ENCODE results near the gene SLC6A19. TPM values are rescaled to one million over a fixed set of nuclear protein-coding genes. Genes with fewer than 3 reads are reported as not detected.

Gene SLC6A19
- total and polyA plus RNA-seq, 2 of the 13 experiments (the other 11 are each of a cell fraction or from before 2014, with no cell fraction given): 0.02 TPM; not detected in 1

- in situ Hi-C loops (cut with HindIII; ENCODE audit: extremely low pct_ligation_motif_present, low pct_unique_long_range_greater_than_20kb): no loop called here
- H3K4me2 ChIP-seq (ENCODE audit: low read depth, low read length): no peak overlapping the region
- ChIA-PET POLR2A (no interaction called here), CTCF (ENCODE audit: low intra/inter-chr PET ratio, low total read pairs) (no interaction called here)
- no peak overlapping the region for H2AFZ ChIP-seq (ENCODE audit: low read length)
- no peak for TF ChIP-seq ZNF589 (CRISPR knock-in tag; conservative IDR thresholded peaks at IDR 0.05)
- TF ChIP-seq JUN (CRISPR knock-in tag; IDR thresholded peaks at IDR 0.05): no peak
- TF ChIP-seq CHCHD3 (CRISPR knock-in tag; IDR thresholded peaks at IDR 0.05): no peak
- TF ChIP-seq U2AF2 (IDR thresholded peaks at IDR 0.05; ENCODE audit: low read depth, low read length): no peak
- no peak for TF ChIP-seq CEBPG (CRISPR knock-in tag; IDR thresholded peaks at IDR 0.05)
- no peak for TF ChIP-seq RFX3 (CRISPR knock-in tag; IDR thresholded peaks at IDR 0.05)
- ATAC-seq: no peak
- no TSS peak for BruUV-seq (replicated peaks)
- H3K4me3 ChIP-seq (replicated peaks in 1 of 3; ENCODE audit: insufficient read depth in 1 of 3, low read depth in 2 of 3, low read length in 3 of 3): no peak overlapping the region
- H3K27ac ChIP-seq (ENCODE audit: extremely low read length, insufficient read depth, low read length): no peak overlapping the region
- H3K79me2 ChIP-seq (ENCODE audit: insufficient read depth, low read length): no peaks in the 10 kb centered on the region
- no peak for DNase-seq (ENCODE audit: low spot score)
- H3K9ac ChIP-seq (ENCODE audit: insufficient read depth, low read depth, low read length): no peak overlapping the region
- peaks cover 7 to 28% of the 10 kb centered on the region in 2 experiments; a peak in 4 of 5 replicates for H3K27me3 ChIP-seq (ENCODE audit: control insufficient read depth in 1 of 2, insufficient read depth in 2 of 2, low read length in 2 of 2)
- no peaks in the 10 kb centered on the region for H3K4me1 ChIP-seq (ENCODE audit: insufficient read depth, low read length)
- H3K36me3 ChIP-seq (replicated peaks in 1 of 2; ENCODE audit: control insufficient read depth in 1 of 2, insufficient read depth in 2 of 2, low read length in 2 of 2): no peaks in the 10 kb centered on the region
- 0% methylated on average over 1 of the region's 2 CpGs for WGBS (ENCODE audit: low lambda C conversion rate)
- no peaks in the 10 kb centered on the region for H3K9me3 ChIP-seq (ENCODE audit: low read length)
- no peak for FAIRE-seq
- no peaks in the 10 kb centered on the region for H4K20me1 ChIP-seq (ENCODE audit: insufficient read depth, low read length)
- intact Hi-C loops (cut with micrococcal nuclease; ENCODE audit: unreplicated experiment): no loop called here
Measured at GRCh38 chr5:1214936-1215220, 13.5 kb downstream of the SLC6A19 start.

DNA sequence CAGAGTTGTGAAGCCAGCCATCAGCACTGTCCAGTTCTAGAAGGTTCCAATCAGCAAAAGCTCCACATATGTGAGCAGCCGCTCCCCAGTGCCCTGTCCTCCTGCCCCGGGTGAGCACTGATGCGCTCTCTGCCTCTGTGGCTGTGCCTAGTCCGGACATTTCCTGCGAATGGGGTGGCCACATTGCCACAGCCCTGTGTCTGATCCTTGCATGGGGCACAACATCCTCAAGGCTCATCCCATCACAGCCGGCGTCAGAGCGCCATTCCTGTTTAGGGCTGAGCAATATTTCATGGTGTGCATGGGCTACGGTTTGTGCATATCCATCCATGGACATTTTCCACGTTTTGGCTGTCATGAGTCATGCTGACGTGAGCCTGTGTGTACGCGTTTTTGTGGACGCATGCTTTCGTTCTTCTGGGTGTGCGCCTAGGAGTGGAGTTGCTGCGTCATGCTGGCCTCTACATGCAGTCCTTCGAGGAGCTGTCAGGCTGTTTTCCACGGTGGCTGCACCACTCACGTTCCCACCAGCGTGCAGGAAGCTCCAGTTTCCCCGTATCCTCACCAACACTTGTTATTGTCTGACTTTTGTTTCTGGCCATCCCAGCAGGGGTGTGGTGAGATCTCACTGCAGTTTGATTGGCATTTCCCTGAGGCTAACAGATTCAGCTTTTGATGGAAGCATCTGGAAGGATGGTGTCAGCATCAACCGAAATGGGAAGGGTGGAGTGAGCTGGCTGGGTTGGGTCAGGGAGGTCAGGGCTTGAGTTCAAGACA lies 14.1 kb downstream of the SLC6A19 start:
- ChIA-PET CTCF (ENCODE audit: low intra/inter-chr PET ratio, low total read pairs) (no interaction called here), POLR2A (no interaction called here)
- Histone ChIP-seq H3K36me3 (replicated peaks in 1 of 2; ENCODE audit: control insufficient read depth in 1 of 2, insufficient read depth in 2 of 2, low read length in 2 of 2) (no peaks in the 10 kb centered on the region), H3K4me2 (ENCODE audit: low read depth, low read length) (no peak overlapping the region), H4K20me1 (ENCODE audit: insufficient read depth, low read length) (no peaks in the 10 kb centered on the region), H3K4me1 (ENCODE audit: insufficient read depth, low read length) (no peaks in the 10 kb centered on the region), H3K79me2 (ENCODE audit: insufficient read depth, low read length) (no peaks in the 10 kb centered on the region), H3K9ac (ENCODE audit: insufficient read depth, low read depth, low read length) (no peak overlapping the region), H3K9me3 (ENCODE audit: low read length) (no peaks in the 10 kb centered on the region), H3K27me3 (ENCODE audit: control insufficient read depth in 1 of 2, insufficient read depth in 2 of 2, low read length in 2 of 2) (peaks cover 7 to 31% of the 10 kb centered on the region in 2 experiments; a peak in 4 of 5 replicates), H3K27ac (ENCODE audit: extremely low read length, insufficient read depth, low read length) (no peak overlapping the region), H2AFZ (ENCODE audit: low read length) (no peak overlapping the region), H3K4me3 (replicated peaks in 1 of 3; ENCODE audit: insufficient read depth in 1 of 3, low read depth in 2 of 3, low read length in 3 of 3) (no peak overlapping the region)
- in situ Hi-C loops (cut with HindIII; ENCODE audit: extremely low pct_ligation_motif_present, low pct_unique_long_range_greater_than_20kb) (no loop called here), intact Hi-C loops (cut with micrococcal nuclease; ENCODE audit: unreplicated experiment) (no loop called here)
- TF ChIP-seq ARID2 (CRISPR knock-in tag; IDR thresholded peaks at IDR 0.05; ENCODE audit: borderline replicate concordance) (no peak), MYC (CRISPR knock-in tag; IDR thresholded peaks at IDR 0.05; ENCODE audit: borderline replicate concordance) (no peak), PHF21A (CRISPR knock-in tag; IDR thresholded peaks at IDR 0.05) (no peak), PLRG1 (conservative IDR thresholded peaks at IDR 0.05) (no peak), HMGXB4 (CRISPR knock-in tag; IDR thresholded peaks at IDR 0.05; ENCODE audit: borderline replicate concordance in 1 of 2, low read depth in 1 of 2) (no peak)
- ATAC-seq (no peak), FAIRE-seq (no peak), DNase-seq (ENCODE audit: low spot score) (no peak)
- no TSS peak for BruUV-seq (replicated peaks)
- 49% methylated on average over 16 of the region's 23 CpGs for WGBS (ENCODE audit: low lambda C conversion rate)

Measured in HepG2 (cell line).